ENCODE measurements around the gene AMH. TPM values are rescaled to one million over a fixed set of nuclear protein-coding genes. Genes with fewer than 3 reads are reported as not detected.

Gene AMH
- total RNA-seq, 1 experiment from 2014 or later, result 11.2 TPM

- TF ChIP-seq, protein P1, sequence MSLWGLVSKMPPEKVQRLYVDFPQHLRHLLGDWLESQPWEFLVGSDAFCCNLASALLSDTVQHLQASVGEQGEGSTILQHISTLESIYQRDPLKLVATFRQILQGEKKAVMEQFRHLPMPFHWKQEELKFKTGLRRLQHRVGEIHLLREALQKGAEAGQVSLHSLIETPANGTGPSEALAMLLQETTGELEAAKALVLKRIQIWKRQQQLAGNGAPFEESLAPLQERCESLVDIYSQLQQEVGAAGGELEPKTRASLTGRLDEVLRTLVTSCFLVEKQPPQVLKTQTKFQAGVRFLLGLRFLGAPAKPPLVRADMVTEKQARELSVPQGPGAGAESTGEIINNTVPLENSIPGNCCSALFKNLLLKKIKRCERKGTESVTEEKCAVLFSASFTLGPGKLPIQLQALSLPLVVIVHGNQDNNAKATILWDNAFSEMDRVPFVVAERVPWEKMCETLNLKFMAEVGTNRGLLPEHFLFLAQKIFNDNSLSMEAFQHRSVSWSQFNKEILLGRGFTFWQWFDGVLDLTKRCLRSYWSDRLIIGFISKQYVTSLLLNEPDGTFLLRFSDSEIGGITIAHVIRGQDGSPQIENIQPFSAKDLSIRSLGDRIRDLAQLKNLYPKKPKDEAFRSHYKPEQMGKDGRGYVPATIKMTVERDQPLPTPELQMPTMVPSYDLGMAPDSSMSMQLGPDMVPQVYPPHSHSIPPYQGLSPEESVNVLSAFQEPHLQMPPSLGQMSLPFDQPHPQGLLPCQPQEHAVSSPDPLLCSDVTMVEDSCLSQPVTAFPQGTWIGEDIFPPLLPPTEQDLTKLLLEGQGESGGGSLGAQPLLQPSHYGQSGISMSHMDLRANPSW (CRISPR knock-in tag; conservative IDR thresholded peaks at IDR 0.05; ENCODE audit: low read depth), result no peak
- TF ChIP-seq ZNF219 (CRISPR knock-in tag; IDR thresholded peaks at IDR 0.05; ENCODE audit: borderline replicate concordance) (0 out of 2 replicates have a peak, but pooled peaks have one; percentile 28), FOXJ3 (CRISPR knock-in tag; IDR thresholded peaks at IDR 0.05; ENCODE audit: borderline replicate concordance) (no peak), NFYB (CRISPR knock-in tag; conservative IDR thresholded peaks at IDR 0.05; ENCODE audit: low read depth) (no peak), SP1 (CRISPR knock-in tag; conservative IDR thresholded peaks at IDR 0.05) (peak; percentile 88), CBFB (CRISPR knock-in tag; IDR thresholded peaks at IDR 0.05; ENCODE audit: low read depth) (no peak), NR3C1 (CRISPR knock-in tag; conservative IDR thresholded peaks at IDR 0.05; ENCODE audit: low read depth) (no peak), NFE2L1 (CRISPR knock-in tag; IDR thresholded peaks at IDR 0.05) (peak; percentile 94), ZNF232 (CRISPR knock-in tag; IDR thresholded peaks at IDR 0.05) (peak; percentile 94), FOXP1 (CRISPR knock-in tag; IDR thresholded peaks at IDR 0.05; ENCODE audit: borderline replicate concordance) (peak; percentile 83), GABPB1 (CRISPR knock-in tag; IDR thresholded peaks at IDR 0.05) (peak; percentile 86), CREM (CRISPR knock-in tag; IDR thresholded peaks at IDR 0.05) (no peak; the same call in 1 of the 2 replicates), EMX1 (CRISPR knock-in tag; IDR thresholded peaks at IDR 0.05) (no peak), ATF3 (CRISPR knock-in tag; conservative IDR thresholded peaks at IDR 0.05) (no peak), ETV6 (CRISPR knock-in tag; IDR thresholded peaks at IDR 0.05) (peak; percentile 97; the same call in 1 of the 2 replicates), CREB1 (CRISPR knock-in tag; IDR thresholded peaks at IDR 0.05) (peak; percentile 93), ESRRA (CRISPR knock-in tag; IDR thresholded peaks at IDR 0.05; ENCODE audit: borderline replicate concordance) (no peak), IRF2 (CRISPR knock-in tag; IDR thresholded peaks at IDR 0.05; ENCODE audit: borderline replicate concordance, low read depth) (no peak), PRDM15 (CRISPR knock-in tag; IDR thresholded peaks at IDR 0.05) (peak; percentile 79), JUN (CRISPR knock-in tag; IDR thresholded peaks at IDR 0.05) (peak; percentile 50; the same call in 1 of the 2 replicates)
- TF ChIP-seq, protein P2, sequence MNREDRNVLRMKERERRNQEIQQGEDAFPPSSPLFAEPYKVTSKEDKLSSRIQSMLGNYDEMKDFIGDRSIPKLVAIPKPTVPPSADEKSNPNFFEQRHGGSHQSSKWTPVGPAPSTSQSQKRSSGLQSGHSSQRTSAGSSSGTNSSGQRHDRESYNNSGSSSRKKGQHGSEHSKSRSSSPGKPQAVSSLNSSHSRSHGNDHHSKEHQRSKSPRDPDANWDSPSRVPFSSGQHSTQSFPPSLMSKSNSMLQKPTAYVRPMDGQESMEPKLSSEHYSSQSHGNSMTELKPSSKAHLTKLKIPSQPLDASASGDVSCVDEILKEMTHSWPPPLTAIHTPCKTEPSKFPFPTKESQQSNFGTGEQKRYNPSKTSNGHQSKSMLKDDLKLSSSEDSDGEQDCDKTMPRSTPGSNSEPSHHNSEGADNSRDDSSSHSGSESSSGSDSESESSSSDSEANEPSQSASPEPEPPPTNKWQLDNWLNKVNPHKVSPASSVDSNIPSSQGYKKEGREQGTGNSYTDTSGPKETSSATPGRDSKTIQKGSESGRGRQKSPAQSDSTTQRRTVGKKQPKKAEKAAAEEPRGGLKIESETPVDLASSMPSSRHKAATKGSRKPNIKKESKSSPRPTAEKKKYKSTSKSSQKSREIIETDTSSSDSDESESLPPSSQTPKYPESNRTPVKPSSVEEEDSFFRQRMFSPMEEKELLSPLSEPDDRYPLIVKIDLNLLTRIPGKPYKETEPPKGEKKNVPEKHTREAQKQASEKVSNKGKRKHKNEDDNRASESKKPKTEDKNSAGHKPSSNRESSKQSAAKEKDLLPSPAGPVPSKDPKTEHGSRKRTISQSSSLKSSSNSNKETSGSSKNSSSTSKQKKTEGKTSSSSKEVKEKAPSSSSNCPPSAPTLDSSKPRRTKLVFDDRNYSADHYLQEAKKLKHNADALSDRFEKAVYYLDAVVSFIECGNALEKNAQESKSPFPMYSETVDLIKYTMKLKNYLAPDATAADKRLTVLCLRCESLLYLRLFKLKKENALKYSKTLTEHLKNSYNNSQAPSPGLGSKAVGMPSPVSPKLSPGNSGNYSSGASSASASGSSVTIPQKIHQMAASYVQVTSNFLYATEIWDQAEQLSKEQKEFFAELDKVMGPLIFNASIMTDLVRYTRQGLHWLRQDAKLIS (CRISPR knock-in tag; IDR thresholded peaks at IDR 0.05; ENCODE audit: borderline replicate concordance), result peak; percentile 97; the same call in 1 of the 2 replicates
- TF ChIP-seq, protein P3, sequence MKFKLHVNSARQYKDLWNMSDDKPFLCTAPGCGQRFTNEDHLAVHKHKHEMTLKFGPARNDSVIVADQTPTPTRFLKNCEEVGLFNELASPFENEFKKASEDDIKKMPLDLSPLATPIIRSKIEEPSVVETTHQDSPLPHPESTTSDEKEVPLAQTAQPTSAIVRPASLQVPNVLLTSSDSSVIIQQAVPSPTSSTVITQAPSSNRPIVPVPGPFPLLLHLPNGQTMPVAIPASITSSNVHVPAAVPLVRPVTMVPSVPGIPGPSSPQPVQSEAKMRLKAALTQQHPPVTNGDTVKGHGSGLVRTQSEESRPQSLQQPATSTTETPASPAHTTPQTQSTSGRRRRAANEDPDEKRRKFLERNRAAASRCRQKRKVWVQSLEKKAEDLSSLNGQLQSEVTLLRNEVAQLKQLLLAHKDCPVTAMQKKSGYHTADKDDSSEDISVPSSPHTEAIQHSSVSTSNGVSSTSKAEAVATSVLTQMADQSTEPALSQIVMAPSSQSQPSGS (CRISPR knock-in tag; IDR thresholded peaks at IDR 0.05; ENCODE audit: borderline replicate concordance, low read depth), result peak; percentile 61; the same call in 1 of the 2 replicates
- TF ChIP-seq, protein P4, sequence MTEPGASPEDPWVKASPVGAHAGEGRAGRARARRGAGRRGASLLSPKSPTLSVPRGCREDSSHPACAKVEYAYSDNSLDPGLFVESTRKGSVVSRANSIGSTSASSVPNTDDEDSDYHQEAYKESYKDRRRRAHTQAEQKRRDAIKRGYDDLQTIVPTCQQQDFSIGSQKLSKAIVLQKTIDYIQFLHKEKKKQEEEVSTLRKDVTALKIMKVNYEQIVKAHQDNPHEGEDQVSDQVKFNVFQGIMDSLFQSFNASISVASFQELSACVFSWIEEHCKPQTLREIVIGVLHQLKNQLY (CRISPR knock-in tag; IDR thresholded peaks at IDR 0.05), result no peak
- TF ChIP-seq, protein P5, sequence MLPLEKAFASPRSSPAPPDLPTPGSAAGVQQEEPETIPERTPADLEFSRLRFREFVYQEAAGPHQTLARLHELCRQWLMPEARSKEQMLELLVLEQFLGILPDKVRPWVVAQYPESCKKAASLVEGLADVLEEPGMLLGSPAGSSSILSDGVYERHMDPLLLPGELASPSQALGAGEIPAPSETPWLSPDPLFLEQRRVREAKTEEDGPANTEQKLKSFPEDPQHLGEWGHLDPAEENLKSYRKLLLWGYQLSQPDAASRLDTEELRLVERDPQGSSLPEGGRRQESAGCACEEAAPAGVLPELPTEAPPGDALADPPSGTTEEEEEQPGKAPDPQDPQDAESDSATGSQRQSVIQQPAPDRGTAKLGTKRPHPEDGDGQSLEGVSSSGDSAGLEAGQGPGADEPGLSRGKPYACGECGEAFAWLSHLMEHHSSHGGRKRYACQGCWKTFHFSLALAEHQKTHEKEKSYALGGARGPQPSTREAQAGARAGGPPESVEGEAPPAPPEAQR (CRISPR knock-in tag; IDR thresholded peaks at IDR 0.05), result no peak
Observed at GRCh38 chr19:2236314-2237050, 12.6 kb upstream of the AMH start, which contains the start of the genes PLEKHJ1 and SF3A2 (continued).

All from WTC11 (cell line).